Iris pigment epithelial cell (primary cell): ENCODE results near the gene ITGA11.

Experiments
- DNase-seq: peaks from one replicate; pipeline ENCODE4 v3.0.0-alpha.2; 2011; ENCODE audit warnings: low read depth

The ITGA11 gene

GRCh38 chr15:68328964-68329363 lies 103.0 kb downstream of the ITGA11 start:
- no peak for DNase-seq

- DNase-seq = no peak
Measured at GRCh38 chr15:68328443-68328842, 103.5 kb downstream of the ITGA11 start.

GRCh38 chr15:68326711-68327354 lies 105.1 kb downstream of the ITGA11 start:
- DNase-seq = no peak

GRCh38 chr15:68325726-68326125 lies 106.2 kb downstream of the ITGA11 start:
- DNase-seq = no peak

- DNase-seq = no peak
Measured at GRCh38 chr15:68322796-68323195, 109.2 kb downstream of the ITGA11 start.

- no peak for DNase-seq
Measured at GRCh38 chr15:68321229-68321628, 110.7 kb downstream of the ITGA11 start.

- no peak for DNase-seq
Measured at GRCh38 chr15:68319997-68320396, 112.0 kb downstream of the ITGA11 start.

GRCh38 chr15:68318931-68319909 lies 112.7 kb downstream of the ITGA11 start:
- DNase-seq = no peak

- DNase-seq = no peak
Measured at GRCh38 chr15:68318008-68318835, 113.7 kb downstream of the ITGA11 start.

GRCh38 chr15:68317281-68318007 lies 114.5 kb downstream of the ITGA11 start:
- DNase-seq = no peak

- DNase-seq = no peak
Measured at GRCh38 chr15:68316061-68316804, 115.7 kb downstream of the ITGA11 start.

- DNase-seq = no peak
Measured at GRCh38 chr15:68315495-68316031, 116.4 kb downstream of the ITGA11 start.

- no peak for DNase-seq
Measured at GRCh38 chr15:68315035-68315434, 116.9 kb downstream of the ITGA11 start.

GRCh38 chr15:68314563-68314962 lies 117.4 kb downstream of the ITGA11 start:
- peak; percentile 14 for DNase-seq

GRCh38 chr15:68313501-68314410 lies 118.2 kb downstream of the ITGA11 start:
- DNase-seq = no peak

- peak; percentile 25 for DNase-seq
Measured at GRCh38 chr15:68312701-68313204, 119.2 kb downstream of the ITGA11 start.

- no peak for DNase-seq
Measured at GRCh38 chr15:68311859-68312557, 120.0 kb downstream of the ITGA11 start.

- DNase-seq = no peak
Measured at GRCh38 chr15:68311464-68311835, 120.5 kb downstream of the ITGA11 start.
